ENCODE data around the gene SUSD6.

DNA sequence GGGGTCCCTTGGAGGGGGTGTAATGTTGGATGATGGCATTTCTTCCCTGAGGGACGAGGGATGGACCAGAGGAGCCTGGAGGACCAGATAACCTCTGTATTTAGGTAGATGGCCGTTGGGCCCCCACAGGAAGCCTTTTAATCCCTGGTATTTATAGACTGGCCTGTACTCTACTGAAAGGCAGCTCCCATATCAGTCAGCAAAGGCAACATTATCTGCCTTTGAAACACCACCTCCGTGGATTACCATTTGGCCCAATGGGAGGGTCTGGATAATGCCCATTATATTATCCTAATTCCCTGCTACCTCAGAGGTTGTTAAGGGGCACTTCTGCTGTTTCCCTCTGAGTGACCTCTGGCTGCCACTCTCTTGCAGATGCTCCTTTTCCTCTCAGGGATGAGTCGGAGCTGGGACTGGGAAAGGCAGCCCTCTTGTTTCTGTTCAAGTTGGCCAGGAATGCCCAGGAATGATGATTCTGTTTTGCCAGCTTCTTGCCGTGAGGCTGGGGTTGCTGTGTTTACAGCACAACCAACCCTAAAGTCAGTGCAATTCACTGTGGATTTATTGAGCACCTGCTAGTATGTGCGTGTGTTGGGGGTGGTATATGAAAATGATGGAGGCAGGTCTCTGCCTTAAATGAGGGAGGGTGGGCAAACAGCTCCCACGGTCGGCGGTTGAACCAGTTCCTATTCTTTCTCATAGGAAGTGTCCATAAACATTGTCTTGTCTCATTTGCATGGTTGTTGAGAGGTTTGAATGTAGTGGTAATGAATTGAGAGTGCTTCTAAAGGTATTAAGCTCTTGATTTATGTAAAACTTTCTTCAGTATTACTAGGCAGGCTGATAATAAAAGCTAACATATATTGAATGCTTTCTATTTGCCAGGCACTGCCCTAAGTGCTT, 18.1 kb downstream of the SUSD6 start:
- TF ChIP-seq, protein P1, sequence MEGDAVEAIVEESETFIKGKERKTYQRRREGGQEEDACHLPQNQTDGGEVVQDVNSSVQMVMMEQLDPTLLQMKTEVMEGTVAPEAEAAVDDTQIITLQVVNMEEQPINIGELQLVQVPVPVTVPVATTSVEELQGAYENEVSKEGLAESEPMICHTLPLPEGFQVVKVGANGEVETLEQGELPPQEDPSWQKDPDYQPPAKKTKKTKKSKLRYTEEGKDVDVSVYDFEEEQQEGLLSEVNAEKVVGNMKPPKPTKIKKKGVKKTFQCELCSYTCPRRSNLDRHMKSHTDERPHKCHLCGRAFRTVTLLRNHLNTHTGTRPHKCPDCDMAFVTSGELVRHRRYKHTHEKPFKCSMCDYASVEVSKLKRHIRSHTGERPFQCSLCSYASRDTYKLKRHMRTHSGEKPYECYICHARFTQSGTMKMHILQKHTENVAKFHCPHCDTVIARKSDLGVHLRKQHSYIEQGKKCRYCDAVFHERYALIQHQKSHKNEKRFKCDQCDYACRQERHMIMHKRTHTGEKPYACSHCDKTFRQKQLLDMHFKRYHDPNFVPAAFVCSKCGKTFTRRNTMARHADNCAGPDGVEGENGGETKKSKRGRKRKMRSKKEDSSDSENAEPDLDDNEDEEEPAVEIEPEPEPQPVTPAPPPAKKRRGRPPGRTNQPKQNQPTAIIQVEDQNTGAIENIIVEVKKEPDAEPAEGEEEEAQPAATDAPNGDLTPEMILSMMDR (conservative IDR thresholded peaks at IDR 0.05; ENCODE audit: low read length): no peak
- TF ChIP-seq EZH2phosphoT487 (IDR thresholded peaks at IDR 0.05; ENCODE audit: borderline replicate concordance, low read depth, low read length): no peak
